Loucy (cell line): ENCODE data around the gene NCAPH2.
"Not testable (repeated sequence)": the region's sequence is repeated elsewhere in the genome, so short reads cannot be mapped to it uniquely, and the experiment has no call there.

Source experiments
- H2AFZ ChIP-seq: fragments of 200-600 bp; sonication (generic); 2 replicates; pipeline ENCODE4 v1.6.0; 2016; ENCODE audit warnings: antibody characterized with exemption, mild to moderate bottlenecking, low read length, moderate library complexity
- H3F3A ChIP-seq: fragments of 200-600 bp; 2 replicates; pipeline ENCODE4 v1.6.0; 2016; ENCODE audit warnings: antibody characterized with exemption, low read depth, mild to moderate bottlenecking
- H3K27me3 ChIP-seq: fragments of 200-600 bp; sonication (generic); 2 replicates; pipeline ENCODE4 v1.6.1; 2014; ENCODE audit warnings: low read length, mild to moderate bottlenecking; ENCODE audit not compliant: insufficient read depth, poor library complexity, severe bottlenecking
- H3K36me3 ChIP-seq: fragments of 200-600 bp; sonication (generic); 2 replicates; pipeline ENCODE4 v1.6.1; 2016; ENCODE audit warnings: low read length; ENCODE audit not compliant: insufficient read depth
- H3K4me1 ChIP-seq: fragments of 200-600 bp; sonication (generic); 2 replicates; pipeline ENCODE4 v1.5.1; 2014; ENCODE audit warnings: low read length, mild to moderate bottlenecking; ENCODE audit not compliant: insufficient read depth, poor library complexity, severe bottlenecking
- H3K4me2 ChIP-seq: fragments of 200-600 bp; sonication (generic); 2 replicates; pipeline ENCODE4 v1.6.0; 2014; ENCODE audit warnings: antibody characterized with exemption, low read length, low read depth, mild to moderate bottlenecking; ENCODE audit not compliant: poor library complexity, severe bottlenecking
- H3K4me3 ChIP-seq: fragments of 200-600 bp; sonication (generic); 2 replicates; pipeline ENCODE4 v1.5.1; 2014; ENCODE audit warnings: low read length, mild to moderate bottlenecking, mixed read lengths; ENCODE audit not compliant: poor library complexity, severe bottlenecking
- H3K79me2 ChIP-seq: fragments of 200-600 bp; sonication (generic); 2 replicates; pipeline ENCODE4 v1.6.1; 2014; ENCODE audit warnings: low read length; ENCODE audit not compliant: insufficient read depth
- H3K9ac ChIP-seq: fragments of 200-600 bp; sonication (generic); 2 replicates; pipeline ENCODE4 v1.6.0; 2014; ENCODE audit warnings: mild to moderate bottlenecking, low read depth, low read length, moderate library complexity; ENCODE audit not compliant: poor library complexity, severe bottlenecking
- H3K9me2 ChIP-seq: fragments of 200-600 bp; sonication (generic); replicated peaks from 2 replicates; pipeline ENCODE4 v1.6.1; 2016; ENCODE audit warnings: low read depth, low read length, mixed read lengths
- H3K9me3 ChIP-seq: fragments of 200-600 bp; sonication (generic); 2 replicates; pipeline ENCODE4 v1.6.1; 2014; ENCODE audit warnings: mild to moderate bottlenecking, antibody characterized with exemption, low read length, low read depth; ENCODE audit not compliant: insufficient read depth
- H4K20me1 ChIP-seq: fragments of 200-600 bp; sonication (generic); 2 replicates; pipeline ENCODE4 v1.6.0; 2014; ENCODE audit warnings: antibody characterized with exemption, low read length, mild to moderate bottlenecking; ENCODE audit not compliant: insufficient read depth, poor library complexity, severe bottlenecking
- CTCF ChIP-seq: fragments of 200-600 bp; sonication (generic); conservative IDR thresholded peaks from 2 replicates; pipeline ENCODE4 v1.5.1; 2014; ENCODE audit warnings: mild to moderate bottlenecking, antibody characterized with exemption, low read length
- EZH2phosphoT487 ChIP-seq: fragments of 200-600 bp; IDR thresholded peaks from 2 replicates; pipeline ENCODE4 v1.6.1; 2018; ENCODE audit warnings: antibody characterized with exemption, mild to moderate bottlenecking, moderate library complexity, borderline replicate concordance

Gene NCAPH2

GRCh38 chr22:50531962-50532674, 24.1 kb downstream of the NCAPH2 start:
- Histone ChIP-seq H3K4me1 (peaks cover 8% of the 10 kb centered on the region), H4K20me1 (peaks cover 5% of the 10 kb centered on the region), H3K79me2 (no peaks in the 10 kb centered on the region), H3K4me2 (no peak overlapping the region), H3K36me3 (no peaks in the 10 kb centered on the region), H3K9me2 (no peaks in the 10 kb centered on the region), H3F3A (no peaks in the 10 kb centered on the region), H3K4me3 (no peak overlapping the region), H3K27me3 (no peaks in the 10 kb centered on the region), H2AFZ (no peak overlapping the region), H3K9ac (no peak overlapping the region), H3K9me3 (no peaks in the 10 kb centered on the region)
- no peak for TF ChIP-seq CTCF
- TF ChIP-seq EZH2phosphoT487: no peak

- H3F3A ChIP-seq: no peaks in the 10 kb centered on the region
- no peaks in the 10 kb centered on the region for H3K36me3 ChIP-seq
- no peaks in the 10 kb centered on the region for H3K79me2 ChIP-seq
- no peak overlapping the region for H3K4me2 ChIP-seq
- no peaks in the 10 kb centered on the region for H4K20me1 ChIP-seq
- no peaks in the 10 kb centered on the region for H3K9me2 ChIP-seq
- H3K27me3 ChIP-seq: no peaks in the 10 kb centered on the region
- H3K4me3 ChIP-seq: no peak overlapping the region
- TF ChIP-seq CTCF (no peak), EZH2phosphoT487 (no peak)
- H3K9me3 ChIP-seq: no peaks in the 10 kb centered on the region
- peaks cover 3% of the 10 kb centered on the region for H3K4me1 ChIP-seq
- no peak overlapping the region for H2AFZ ChIP-seq
- no peak overlapping the region for H3K9ac ChIP-seq
These were observed 25.1 kb downstream of the NCAPH2 start for GRCh38 chr22:50532824-50533796.

GRCh38 chr22:50533856-50534711, 26.1 kb downstream of the NCAPH2 start:
- not testable (repeated sequence) for H3F3A ChIP-seq, H2AFZ ChIP-seq, H3K4me3 ChIP-seq, H3K4me2 ChIP-seq, H3K9ac ChIP-seq, H3K27me3 ChIP-seq, H4K20me1 ChIP-seq, H3K9me3 ChIP-seq, H3K79me2 ChIP-seq, H3K4me1 ChIP-seq, H3K36me3 ChIP-seq, H3K9me2 ChIP-seq
